Neural progenitor cell (in vitro differentiated cells): ENCODE measurements around the gene DCX.

Source experiments
- CTCF ChIP-seq: fragments of 200-600 bp; sonication (generic); IDR thresholded peaks from 2 replicates; pipeline ENCODE4 v1.5.1; 2017; ENCODE audit warnings: antibody characterized with exemption, mild to moderate bottlenecking
- EZH2 ChIP-seq: fragments of 200-600 bp; sonication (generic); IDR thresholded peaks from 2 replicates; pipeline ENCODE4 v1.6.1; 2017; ENCODE audit warnings: antibody characterized with exemption, mild to moderate bottlenecking, moderate library complexity

GRCh38 chrX:111387470-111388070 is 24.4 kb downstream of the DCX start:
- TF ChIP-seq CTCF (no peak), EZH2 (no peak)
